ENCODE data around the gene CLMN. TPM values are rescaled to one million over a fixed set of nuclear protein-coding genes. Genes with fewer than 3 reads are reported as not detected.

CLMN gene
- total and polyA plus RNA-seq, 2 donors (not counting 1 experiment from before 2014, with no cell fraction given), result 9.6 to 51.5 TPM

- Histone ChIP-seq H3K27me3 (replicated peaks in 1 of 4; ENCODE audit: control extremely low read depth in 1 of 4, control insufficient read depth in 3 of 4, insufficient read depth in 4 of 4, low read length in 3 of 4) (no peaks in the 10 kb centered on the region), H4K20me1 (ENCODE audit: control insufficient read depth, insufficient read depth, low read length, poor library complexity, severe bottlenecking) (peaks cover 13% of the 10 kb centered on the region), H3K27ac (ENCODE audit: low read length in 2 of 2) (no peak overlapping the region), H3K36me3 (replicated peaks in 1 of 2; ENCODE audit: control extremely low read depth in 1 of 2, control insufficient read depth in 1 of 2, extremely low read depth in 1 of 2, insufficient read depth in 2 of 2, low read length in 1 of 2) (no peaks in the 10 kb centered on the region), H3K9ac (ENCODE audit: low read length) (no peak overlapping the region), H2AFZ (ENCODE audit: insufficient read depth, low read depth, low read length, poor library complexity, severe bottlenecking) (no peak overlapping the region), H3K4me1 (ENCODE audit: control insufficient read depth in 2 of 2, insufficient read depth in 2 of 2, low read length in 2 of 2) (peaks cover 16 to 34% of the 10 kb centered on the region in 2 donors), H3K79me2 (ENCODE audit: control insufficient read depth, insufficient read depth, low read length) (peaks cover 28% of the 10 kb centered on the region), H3K9me3 (ENCODE audit: control extremely low read depth in 1 of 3, control insufficient read depth in 2 of 3, insufficient read depth in 1 of 3, low read length in 2 of 3) (no peaks in the 10 kb centered on the region), H3K4me2 (replicated peaks; ENCODE audit: low read depth, low read length, poor library complexity, severe bottlenecking) (no peak overlapping the region), H3K4me3 (ENCODE audit: control extremely low read depth in 1 of 5, extremely low read depth in 1 of 5, insufficient read depth in 1 of 5, low read depth in 2 of 5, low read length in 4 of 5) (no peak overlapping the region)
- Mint-ChIP-seq H3K27ac (no peak overlapping the region), H3K4me3 (no peak overlapping the region), H3K27me3 (no peaks in the 10 kb centered on the region), H3K4me1 (peaks cover 47% of the 10 kb centered on the region), H3K9me3 (ENCODE audit: insufficient read depth) (no peaks in the 10 kb centered on the region)
- POLR2A ChIA-PET, result interaction anchor here (1.5 kb wide), 1 partner anchor 12 kb away, joined by 4 read pairs; no protein-coding TSS in a partner anchor
- CTCF ChIA-PET, result interaction anchor here (0.9 kb wide), 1 partner anchor 12 kb away, joined by 3 read pairs; no protein-coding TSS in a partner anchor
- ATAC-seq (ENCODE audit: low read depth) (no peak), DNase-seq (no peak)
- intact Hi-C loops (cut with micrococcal nuclease), result loop anchor here (10.0 kb wide), 1 partner anchor 49 kb away; no protein-coding TSS in a partner anchor
- TF ChIP-seq EZH2 (IDR thresholded peaks at IDR 0.05; ENCODE audit: borderline replicate concordance, insufficient read depth, low read depth, low read length, poor library complexity, severe bottlenecking) (no peak), CTCF (IDR thresholded peaks at IDR 0.05) (no peak)
- 82% methylated on average over 5 of the region's 7 CpGs for WGBS (ENCODE audit: insufficient coverage)
Measured at GRCh38 chr14:95315579-95315978, 4.1 kb downstream of the CLMN start.

GRCh38 chr14:95315156-95315555 is 4.6 kb downstream of the CLMN start:
- CTCF ChIA-PET, result interaction anchor here (0.9 kb wide), 1 partner anchor 12 kb away, joined by 3 read pairs; no protein-coding TSS in a partner anchor
- POLR2A ChIA-PET, result interaction anchor here (1.1 kb wide), 1 partner anchor 12 kb away, joined by 3 read pairs; no protein-coding TSS in a partner anchor
- Histone ChIP-seq H3K9me3 (ENCODE audit: control extremely low read depth in 1 of 3, control insufficient read depth in 2 of 3, insufficient read depth in 1 of 3, low read length in 2 of 3) (no peaks in the 10 kb centered on the region), H3K79me2 (ENCODE audit: control insufficient read depth, insufficient read depth, low read length) (peaks cover 28% of the 10 kb centered on the region), H2AFZ (ENCODE audit: insufficient read depth, low read depth, low read length, poor library complexity, severe bottlenecking) (no peak overlapping the region), H3K27me3 (replicated peaks in 1 of 4; ENCODE audit: control extremely low read depth in 1 of 4, control insufficient read depth in 3 of 4, insufficient read depth in 4 of 4, low read length in 3 of 4) (no peaks in the 10 kb centered on the region), H3K9ac (ENCODE audit: low read length) (no peak overlapping the region), H3K4me2 (replicated peaks; ENCODE audit: low read depth, low read length, poor library complexity, severe bottlenecking) (no peak overlapping the region), H4K20me1 (ENCODE audit: control insufficient read depth, insufficient read depth, low read length, poor library complexity, severe bottlenecking) (peaks cover 13% of the 10 kb centered on the region), H3K4me1 (ENCODE audit: control insufficient read depth in 2 of 2, insufficient read depth in 2 of 2, low read length in 2 of 2) (peaks cover 14 to 30% of the 10 kb centered on the region in 2 donors), H3K4me3 (ENCODE audit: control extremely low read depth in 1 of 5, extremely low read depth in 1 of 5, insufficient read depth in 1 of 5, low read depth in 2 of 5, low read length in 4 of 5) (no peak overlapping the region), H3K27ac (ENCODE audit: low read length in 2 of 2) (no peak overlapping the region), H3K36me3 (replicated peaks in 1 of 2; ENCODE audit: control extremely low read depth in 1 of 2, control insufficient read depth in 1 of 2, extremely low read depth in 1 of 2, insufficient read depth in 2 of 2, low read length in 1 of 2) (no peaks in the 10 kb centered on the region)
- TF ChIP-seq EZH2 (IDR thresholded peaks at IDR 0.05; ENCODE audit: borderline replicate concordance, insufficient read depth, low read depth, low read length, poor library complexity, severe bottlenecking), result no peak
- no peak for TF ChIP-seq CTCF (IDR thresholded peaks at IDR 0.05)
- Mint-ChIP-seq H3K27ac (no peak overlapping the region), H3K4me3 (no peak overlapping the region), H3K9me3 (ENCODE audit: insufficient read depth) (no peaks in the 10 kb centered on the region), H3K4me1 (peaks cover 48% of the 10 kb centered on the region), H3K27me3 (no peaks in the 10 kb centered on the region)
- WGBS (ENCODE audit: insufficient coverage), result 85% methylated on average over 6 of the region's 6 CpGs
- DNase-seq (no peak), ATAC-seq (ENCODE audit: low read depth) (no peak)
- intact Hi-C loops (cut with micrococcal nuclease), result loop anchor here (10.0 kb wide), 1 partner anchor 50 kb away; no protein-coding TSS in a partner anchor
